Neutrophil (primary cell): ENCODE results near the gene DDX23.
"Not testable (repeated sequence)": the region's sequence is repeated elsewhere in the genome, so short reads cannot be mapped to it uniquely, and the experiment has no call there.

Experiments used
- H3K27ac ChIP-seq: fragments of 200-600 bp; sonication (generic); 2 replicates; pipeline ENCODE4 v1.5.1; 2016; ENCODE audit warnings: mild to moderate bottlenecking, moderate library complexity
- H3K27me3 ChIP-seq: fragments of 200-600 bp; sonication (generic); 2 replicates; pipeline ENCODE4 v1.6.0; 2016; ENCODE audit warnings: mild to moderate bottlenecking
- H3K36me3 ChIP-seq: fragments of 200-600 bp; sonication (generic); 2 replicates; pipeline ENCODE4 v1.5.1; 2017
- H3K4me1 ChIP-seq, 2 experiments: fragments of 200-600 bp in 1 of 2; sonication (generic) in 1 of 2; 1 replicate in 1 of 2; 2 replicates in 1 of 2; pipeline versions ENCODE4 v1.5.1 to v1.6.1; 2013 to 2016; ENCODE audit warnings: low read depth in 1 of 2, low read length in 1 of 2, mild to moderate bottlenecking in 1 of 2, moderate library complexity in 1 of 2; ENCODE audit not compliant: control insufficient read depth in 1 of 2, insufficient read depth in 1 of 2
- H3K4me3 ChIP-seq, 2 experiments: fragments of 200-600 bp in 1 of 2; sonication (generic) in 1 of 2; 1 replicate in 1 of 2; 2 replicates in 1 of 2; pipeline ENCODE4 v1.5.1; 2013 to 2016; ENCODE audit warnings: low read depth in 1 of 2, low read length in 1 of 2, mild to moderate bottlenecking in 1 of 2, moderate library complexity in 1 of 2
- H3K9me3 ChIP-seq: fragments of 200-600 bp; sonication (generic); 2 replicates; pipeline ENCODE4 v1.5.1; 2016
- CTCF ChIP-seq: fragments of 200-600 bp; sonication (generic); IDR thresholded peaks from 2 replicates; pipeline ENCODE4 v1.5.1; 2016; ENCODE audit warnings: antibody characterized with exemption

Gene DDX23

DNA sequence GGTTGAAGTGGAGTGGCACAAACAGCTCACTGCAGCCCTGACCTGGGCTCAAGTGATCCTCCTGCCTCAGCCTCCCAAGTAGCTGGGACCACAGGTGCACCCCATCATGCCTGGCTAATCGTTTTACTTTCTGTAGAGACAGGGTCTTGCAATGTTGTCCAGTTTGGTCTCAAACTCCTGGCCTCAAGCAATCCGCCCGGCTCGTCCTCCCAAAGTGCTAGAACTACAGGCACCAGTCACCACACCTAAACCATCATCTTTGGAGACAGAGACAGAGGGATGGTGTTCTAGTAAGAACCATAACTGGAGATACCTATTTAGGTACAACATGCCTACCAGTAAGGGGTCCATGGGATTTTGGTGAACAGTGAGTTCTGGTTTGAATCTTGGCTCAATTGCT, 2.5 kb upstream of the DDX23 start:
- Histone ChIP-seq H3K4me3 (no peak overlapping the region), H3K36me3 (no peaks in the 10 kb centered on the region), H3K27me3 (peaks cover 6% of the 10 kb centered on the region), H3K9me3 (no peaks in the 10 kb centered on the region), H3K27ac (no peak overlapping the region), H3K4me1 (peaks cover 19 to 28% of the 10 kb centered on the region in 2 experiments)
- no peak for TF ChIP-seq CTCF

DNA sequence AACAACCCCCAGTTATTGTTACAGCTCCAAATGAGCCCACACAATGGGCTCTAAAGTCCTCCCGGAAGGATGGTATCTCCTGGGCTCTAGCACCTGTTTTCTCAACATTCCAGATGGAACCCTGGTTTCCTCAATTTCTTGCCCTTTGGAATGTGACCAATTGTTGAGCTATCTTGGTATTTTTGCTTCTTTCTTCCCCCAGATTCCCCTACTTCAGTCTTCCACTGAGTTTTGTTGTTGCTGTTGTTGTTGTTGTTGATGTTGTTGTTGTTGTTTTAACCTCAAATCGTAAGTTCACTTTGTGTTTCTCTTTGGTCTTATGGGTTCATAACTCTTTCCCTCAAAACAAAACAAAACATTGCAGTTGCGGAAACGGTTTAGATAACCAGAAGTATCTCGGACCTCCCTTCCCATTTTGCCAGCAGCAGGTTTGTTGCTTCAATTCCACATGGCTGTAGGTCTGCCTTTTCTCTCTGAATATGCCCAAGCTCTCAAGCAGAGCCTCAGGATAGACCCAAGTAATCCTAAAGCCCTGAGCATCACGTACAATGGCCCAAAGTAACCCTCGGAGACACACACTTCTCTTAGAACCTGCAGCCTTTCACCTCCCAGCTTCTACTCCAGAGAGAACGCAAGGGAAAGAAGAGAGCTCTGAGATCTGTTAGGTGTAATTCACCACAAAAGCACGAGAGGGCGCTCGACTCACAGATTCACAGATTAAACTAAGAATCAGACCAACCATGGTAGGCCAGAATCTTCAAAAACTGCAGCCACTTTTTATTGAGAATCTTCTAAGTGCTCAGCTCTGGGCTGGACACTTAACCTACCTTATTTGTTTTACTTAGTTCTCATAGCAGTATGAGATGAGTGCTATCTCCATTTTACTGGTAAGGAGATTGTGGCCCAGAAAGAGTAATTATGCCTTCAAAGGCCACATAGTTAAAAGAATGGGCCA, 1.0 kb upstream of the DDX23 start:
- peaks cover 19 to 28% of the 10 kb centered on the region in 2 experiments for H3K4me1 ChIP-seq
- H3K36me3 ChIP-seq: no peaks in the 10 kb centered on the region
- H3K27ac ChIP-seq: peak overlapping the region; percentile 84
- peak overlapping the region; percentile 81 to 87 for H3K4me3 ChIP-seq
- H3K27me3 ChIP-seq: peaks cover 6% of the 10 kb centered on the region
- peak; percentile 90 for TF ChIP-seq CTCF
- no peaks in the 10 kb centered on the region for H3K9me3 ChIP-seq

DNA sequence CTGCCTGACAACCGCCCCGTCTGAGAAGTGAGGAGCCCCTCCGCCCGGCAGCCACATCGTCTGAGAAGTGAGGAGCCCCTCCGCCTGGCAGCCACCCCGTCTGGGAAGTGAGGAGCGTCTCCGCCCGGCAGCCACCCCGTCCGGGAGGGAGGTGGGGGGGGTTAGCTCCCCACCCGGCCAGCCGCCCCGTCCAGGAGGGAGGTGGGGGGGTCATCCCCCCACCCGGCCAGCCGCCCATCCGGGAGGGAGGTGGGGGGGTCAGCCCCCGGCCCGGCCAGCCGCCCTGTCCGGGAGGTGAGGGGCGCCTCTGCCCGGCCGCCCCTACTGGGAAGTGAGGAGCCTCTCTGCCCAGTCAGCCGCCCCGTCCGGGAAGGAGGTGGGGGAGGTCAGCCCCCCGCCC, 9.9 kb downstream of the DDX23 start:
- not testable (repeated sequence) for H3K27ac ChIP-seq, H3K9me3 ChIP-seq, H3K27me3 ChIP-seq, H3K4me1 ChIP-seq, H3K4me3 ChIP-seq
- peaks cover 88% of the 10 kb centered on the region for H3K36me3 ChIP-seq

DNA sequence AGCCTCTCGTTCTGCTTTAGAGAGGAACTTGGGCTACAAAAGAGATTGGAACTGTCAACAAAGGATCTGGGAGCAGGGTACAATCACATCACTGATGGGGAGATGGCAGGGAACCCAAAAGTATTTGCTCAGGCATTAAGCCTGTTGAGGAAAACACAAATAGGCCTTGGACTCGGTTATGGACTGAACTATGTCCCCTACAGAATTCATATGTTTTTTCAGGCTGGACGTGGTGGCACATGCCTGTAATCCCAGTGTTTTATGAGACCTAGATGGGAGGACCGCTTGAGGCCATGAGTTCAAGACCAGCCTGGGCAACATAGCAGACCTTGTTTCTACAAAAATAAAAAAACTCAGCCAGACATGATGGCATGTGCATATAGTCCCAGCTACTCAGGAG, 13.9 kb downstream of the DDX23 start:
- no peak overlapping the region for H3K27ac ChIP-seq
- no peaks in the 10 kb centered on the region for H3K4me1 ChIP-seq
- H3K36me3 ChIP-seq: peaks cover 93% of the 10 kb centered on the region
- no peaks in the 10 kb centered on the region for H3K9me3 ChIP-seq
- no peak overlapping the region for H3K4me3 ChIP-seq
- no peak for TF ChIP-seq CTCF
- H3K27me3 ChIP-seq: no peaks in the 10 kb centered on the region

- TF ChIP-seq CTCF: no peak
- no peaks in the 10 kb centered on the region for H3K27me3 ChIP-seq
- H3K36me3 ChIP-seq: peaks cover 100% of the 10 kb centered on the region
- H3K27ac ChIP-seq: no peak overlapping the region
- no peaks in the 10 kb centered on the region for H3K4me1 ChIP-seq
- no peaks in the 10 kb centered on the region for H3K9me3 ChIP-seq
- H3K4me3 ChIP-seq: no peak overlapping the region
These were observed 19.5 kb downstream of the DDX23 start for GRCh38 chr12:48832321-48833060.

DNA sequence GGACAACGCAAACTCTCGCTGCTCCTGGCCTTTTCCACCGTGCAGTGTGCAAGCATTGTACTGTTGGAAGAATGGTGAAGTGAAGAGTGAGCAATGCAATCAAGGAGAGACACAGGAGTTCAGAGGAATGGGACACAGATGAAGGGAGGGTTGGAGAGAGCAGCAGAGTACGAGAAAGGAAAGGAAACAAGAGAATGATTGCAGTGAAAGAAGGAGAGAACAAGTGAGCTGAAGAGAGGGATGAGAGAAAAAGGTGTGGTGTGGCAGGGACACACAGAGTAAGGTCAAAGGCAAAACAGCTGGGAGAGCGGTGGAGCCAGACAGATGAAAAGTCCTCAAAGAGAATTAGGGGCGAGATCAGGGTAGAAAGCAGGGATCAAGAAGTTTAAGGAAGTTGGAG, 20.7 kb downstream of the DDX23 start:
- TF ChIP-seq CTCF: no peak
- no peaks in the 10 kb centered on the region for H3K9me3 ChIP-seq

More for the DNA sequence above, 20.7 kb downstream of the DDX23 start:
- H3K36me3 ChIP-seq: peaks cover 93% of the 10 kb centered on the region
- H3K27ac ChIP-seq: no peak overlapping the region
- H3K27me3 ChIP-seq: no peaks in the 10 kb centered on the region
- no peaks in the 10 kb centered on the region for H3K4me1 ChIP-seq
- no peak overlapping the region for H3K4me3 ChIP-seq
